GM21360 (cell line): ENCODE measurements around the gene TBXAS1.

ENCODE experiments used
- ATAC-seq: cut with Tn5 transposase; IDR thresholded peaks from one replicate; pipeline ENCODE4 v1.9.1; 2021; ENCODE audit warnings: mild to moderate bottlenecking, moderate library complexity; ENCODE audit not compliant: unreplicated experiment

The TBXAS1 gene

GRCh38 chr7:140039896-140040295 is 210.8 kb downstream of the TBXAS1 start:
- no peak for ATAC-seq

GRCh38 chr7:140041659-140042385 is 212.8 kb downstream of the TBXAS1 start:
- ATAC-seq = no peak

DNA sequence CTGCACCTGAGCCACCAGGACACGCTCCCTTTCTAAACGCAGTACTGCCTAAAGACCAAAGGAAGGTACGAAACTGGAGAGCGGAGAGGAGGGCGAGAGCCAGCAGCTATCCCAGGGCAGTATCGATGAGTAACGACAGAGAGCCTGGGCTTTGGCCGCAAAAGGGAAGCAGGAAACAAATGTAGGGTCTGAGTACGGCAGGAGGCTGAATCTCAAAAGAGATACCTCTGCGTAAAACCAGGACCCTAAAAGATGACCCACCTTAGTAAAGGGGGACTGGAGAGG is 213.3 kb downstream of the TBXAS1 start:
- no peak for ATAC-seq

GRCh38 chr7:140044251-140044650 is 215.2 kb downstream of the TBXAS1 start:
- ATAC-seq = no peak

- ATAC-seq = no peak
Observed at GRCh38 chr7:140045697-140046096, 216.6 kb downstream of the TBXAS1 start.

- ATAC-seq = no peak
Observed at GRCh38 chr7:140047197-140047596, 218.1 kb downstream of the TBXAS1 start.

GRCh38 chr7:140048138-140048537 is 219.1 kb downstream of the TBXAS1 start:
- no peak for ATAC-seq

- no peak for ATAC-seq
Observed at GRCh38 chr7:140048989-140049338, 219.9 kb downstream of the TBXAS1 start.

DNA sequence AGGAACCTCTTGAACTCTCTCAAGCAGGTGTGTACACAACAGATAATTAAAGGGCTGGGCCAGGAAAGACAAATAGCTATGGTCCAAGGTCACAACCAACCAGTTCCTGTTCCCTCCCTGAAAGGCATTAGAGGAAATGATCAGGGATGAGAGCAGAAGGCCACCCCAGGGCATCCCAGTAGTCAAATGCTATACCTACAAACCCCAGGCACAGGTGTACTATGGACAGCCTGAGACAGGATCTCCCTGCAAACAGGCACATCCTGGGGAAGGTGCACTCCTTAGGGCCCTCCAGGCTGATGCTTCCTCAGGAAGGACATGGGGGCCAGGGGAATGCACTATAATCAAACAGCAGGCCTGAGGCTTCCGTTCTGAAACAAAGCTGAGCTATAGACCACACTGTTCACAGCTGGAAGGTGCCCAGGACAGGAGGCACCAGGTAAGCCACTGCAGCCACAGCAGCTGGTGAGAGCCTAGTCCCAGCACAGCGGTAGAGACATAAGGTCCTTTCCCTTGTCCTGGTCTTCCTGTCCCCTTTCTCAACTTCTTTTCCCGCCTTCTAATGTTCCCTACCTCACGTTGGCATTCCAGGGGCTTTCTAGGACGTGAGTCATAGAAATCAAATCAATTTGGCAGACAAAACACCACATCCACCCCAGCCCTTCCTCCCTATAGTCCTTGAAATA is 220.4 kb downstream of the TBXAS1 start:
- ATAC-seq = no peak

GRCh38 chr7:140050100-140050499 is 221.0 kb downstream of the TBXAS1 start:
- no peak for ATAC-seq

DNA sequence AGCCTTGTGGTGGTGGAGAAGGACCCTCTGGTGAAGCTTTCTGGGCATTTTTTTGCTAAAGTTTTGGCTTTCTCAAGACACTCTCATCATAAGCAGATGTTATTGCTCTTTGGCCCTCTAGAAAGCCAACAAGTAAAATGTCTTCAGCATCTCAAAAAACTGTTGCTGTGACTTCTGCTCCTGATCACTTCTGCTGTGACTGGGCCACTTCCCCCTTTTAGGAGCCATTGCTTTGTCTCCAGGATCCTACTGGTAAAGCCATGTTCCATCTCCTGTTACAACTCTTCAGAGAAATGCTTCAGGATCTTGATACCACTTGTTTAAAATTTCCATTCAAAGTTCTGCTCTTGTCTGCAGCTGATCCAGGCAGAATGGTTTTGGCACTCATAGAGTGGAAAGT is 222.8 kb downstream of the TBXAS1 start:
- no peak for ATAC-seq

- ATAC-seq = peak; percentile 83
Observed at GRCh38 chr7:140053812-140054539, 224.9 kb downstream of the TBXAS1 start.

GRCh38 chr7:140054751-140055150 is 225.7 kb downstream of the TBXAS1 start:
- ATAC-seq = no peak

GRCh38 chr7:140055833-140056232 is 226.8 kb downstream of the TBXAS1 start:
- ATAC-seq = no peak

- ATAC-seq = no peak
Observed at GRCh38 chr7:140056431-140057142, 227.5 kb downstream of the TBXAS1 start.

DNA sequence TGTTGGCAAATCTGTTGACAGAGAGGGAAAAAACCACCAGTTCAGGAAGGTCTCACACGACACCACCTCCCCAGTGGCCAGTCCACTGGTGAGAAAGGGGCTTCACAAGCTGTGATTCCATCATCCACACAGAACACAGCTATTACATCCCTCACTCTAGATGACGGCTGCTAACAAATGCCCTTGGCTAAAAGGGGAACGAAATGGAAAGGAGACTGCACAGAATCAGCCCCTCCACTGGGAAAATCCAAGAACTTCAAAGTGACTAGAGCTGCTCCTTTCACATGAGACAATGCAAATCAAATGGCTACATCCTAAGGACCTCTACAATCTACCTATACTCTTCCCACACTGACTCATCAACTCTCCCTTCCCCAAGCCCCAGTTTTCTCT is 228.1 kb downstream of the TBXAS1 start:
- no peak for ATAC-seq

DNA sequence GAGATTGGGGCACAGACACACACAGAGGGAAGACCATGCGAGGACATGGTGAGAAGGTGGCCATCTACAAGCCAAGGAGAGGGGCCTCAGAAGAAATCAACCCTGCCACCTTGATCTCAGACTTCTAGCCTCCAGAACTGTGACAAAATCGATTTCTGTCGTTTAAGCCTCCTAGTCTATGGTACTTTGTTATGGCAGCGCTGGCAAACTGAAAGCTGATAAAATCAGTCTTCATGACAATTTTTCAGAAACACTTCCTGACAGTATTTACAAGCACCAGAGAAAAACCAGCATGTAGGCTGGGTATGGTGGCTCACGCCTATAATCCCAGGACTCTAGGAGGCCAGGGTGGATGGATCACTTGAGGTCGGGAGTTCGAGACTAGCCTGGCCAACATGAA is 229.5 kb downstream of the TBXAS1 start:
- ATAC-seq = no peak

- no peak for ATAC-seq
Observed at GRCh38 chr7:140059273-140060242, 230.5 kb downstream of the TBXAS1 start.

GRCh38 chr7:140060243-140060630 is 231.2 kb downstream of the TBXAS1 start:
- ATAC-seq = no peak

GRCh38 chr7:140060788-140061606 is 231.9 kb downstream of the TBXAS1 start:
- no peak for ATAC-seq
